Eye (tissue), 1 donor: Measurements from ENCODE around the gene SREK1IP1.

Experiments used
- DNase-seq: peaks from one replicate; pipeline ENCODE4 v3.0.0-alpha.2; 2015

Gene SREK1IP1

GRCh38 chr5:64768358-64769312, at the start of gene SREK1IP1, which contains the start of gene CWC27:
TSS of gene SREK1IP1 (minus strand) at chr5:64768691. CDS start at chr5:64768517, 174 bp downstream.
TSS of gene CWC27 (plus strand) at chr5:64768930. CDS start at chr5:64769147, 217 bp downstream.
- peak; percentile 96 for DNase-seq

GRCh38 chr5:64818245-64818644, 49.8 kb upstream of the SREK1IP1 start:
- DNase-seq: no peak

DNA sequence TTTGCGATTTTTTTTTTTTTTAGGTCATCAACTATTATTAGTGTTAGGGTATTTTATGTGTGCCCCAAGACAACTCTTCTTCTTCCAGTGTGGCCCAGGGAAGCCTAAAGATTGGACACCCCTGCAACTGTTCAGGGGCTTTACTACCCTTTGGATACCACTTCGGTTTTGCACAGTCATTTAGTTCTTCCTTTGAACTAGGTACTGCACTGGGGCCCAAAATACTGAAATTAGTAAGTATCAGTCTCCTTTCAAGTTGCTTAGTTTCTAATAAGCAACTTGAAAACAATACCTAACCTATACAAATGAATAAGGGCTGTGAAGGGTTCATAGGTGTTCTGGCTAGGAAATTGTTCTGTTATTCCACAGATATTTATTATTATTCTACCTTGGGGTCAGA, 45.6 kb upstream of the SREK1IP1 start:
- no peak for DNase-seq

DNA sequence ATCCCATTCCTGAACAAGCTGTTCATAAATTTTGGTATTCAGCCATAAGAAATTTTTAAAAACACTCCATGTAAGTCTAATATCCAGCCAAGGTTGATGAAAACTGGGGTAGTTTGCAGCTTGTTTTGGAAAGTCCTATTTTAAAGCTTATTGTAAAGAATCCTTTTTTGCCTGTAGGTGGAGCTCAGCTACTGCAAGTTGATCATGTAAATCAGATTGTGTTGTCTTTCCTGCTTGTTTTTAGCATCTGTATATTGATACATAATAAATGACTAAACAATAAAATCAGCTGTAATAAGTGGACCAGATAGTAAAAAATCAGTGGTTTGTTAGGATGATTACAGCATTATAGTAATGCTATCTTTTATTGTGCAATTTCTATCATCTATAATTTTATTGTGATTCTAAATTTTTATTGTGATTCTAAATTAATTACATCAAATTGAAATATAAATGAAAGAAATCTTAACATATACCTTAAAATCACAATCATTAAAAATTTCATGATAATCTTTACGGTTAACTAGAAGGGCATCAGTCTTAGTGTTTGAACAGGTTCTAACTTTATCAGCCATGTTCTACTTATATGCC, 42.7 kb upstream of the SREK1IP1 start:
- peak; percentile 78 for DNase-seq

DNA sequence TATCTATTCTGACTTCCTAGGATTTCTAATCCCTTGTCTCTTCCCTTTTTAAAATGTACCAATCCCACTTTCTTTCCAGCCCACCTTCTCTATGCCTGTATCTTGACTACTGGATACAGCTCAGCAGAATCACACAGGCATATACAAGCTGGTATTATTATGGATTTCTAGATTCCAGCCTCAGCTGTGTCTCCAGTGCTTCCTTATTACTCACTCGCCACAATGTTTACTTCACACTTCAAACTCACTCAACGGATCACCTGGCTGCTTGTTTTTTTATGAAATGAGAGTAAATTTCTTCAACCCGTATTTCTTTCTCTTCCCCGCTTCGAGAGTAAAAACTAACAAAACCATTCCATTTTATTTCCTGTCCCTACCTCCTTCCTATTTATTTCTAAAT, 39.0 kb upstream of the SREK1IP1 start:
- no peak for DNase-seq

- no peak for DNase-seq
These were observed 38.0 kb upstream of the SREK1IP1 start for GRCh38 chr5:64806537-64806936.

DNA sequence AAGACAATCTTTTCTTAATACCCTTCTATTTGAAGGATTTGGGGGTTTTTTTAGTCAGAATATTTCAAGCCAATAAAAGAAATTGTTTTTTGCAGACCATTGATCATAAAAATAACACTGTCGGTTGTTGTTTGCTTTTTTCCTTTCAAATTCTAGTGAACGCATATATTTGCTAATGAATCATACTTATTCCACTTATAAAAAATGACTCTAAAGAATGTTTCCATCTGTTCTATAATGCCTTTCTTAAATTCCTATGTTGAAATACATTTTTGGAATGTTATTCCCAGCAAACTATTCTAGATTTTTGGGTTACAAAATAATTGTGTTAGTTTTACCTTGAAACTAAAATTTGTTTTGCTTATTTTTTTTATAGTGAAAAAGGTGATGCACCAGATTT, 32.4 kb upstream of the SREK1IP1 start:
- no peak for DNase-seq

GRCh38 chr5:64796301-64796700, 27.8 kb upstream of the SREK1IP1 start:
- DNase-seq: no peak

GRCh38 chr5:64794053-64794770, 25.7 kb upstream of the SREK1IP1 start:
- DNase-seq: no peak

DNA sequence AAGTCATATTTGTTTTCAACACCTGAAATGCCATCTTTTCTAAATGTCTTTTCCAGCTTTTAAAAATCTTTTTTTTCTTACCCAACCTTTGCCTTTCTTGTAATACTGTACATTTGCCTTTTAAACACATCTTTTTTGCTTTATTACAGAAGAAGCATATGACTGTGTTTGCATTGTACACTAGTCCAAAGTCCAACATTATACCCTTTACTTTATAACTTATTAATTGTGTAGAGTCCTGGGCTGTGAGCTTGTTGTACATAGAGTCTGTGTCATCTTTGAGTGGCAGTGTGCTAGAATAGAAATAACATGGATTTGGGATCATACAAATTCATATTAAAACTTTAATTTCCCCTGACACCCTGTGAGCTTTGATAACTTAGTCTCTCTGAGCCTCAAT, 24.0 kb upstream of the SREK1IP1 start:
- no peak for DNase-seq

- no peak for DNase-seq
These were observed 21.7 kb upstream of the SREK1IP1 start for GRCh38 chr5:64790210-64790609.

DNA sequence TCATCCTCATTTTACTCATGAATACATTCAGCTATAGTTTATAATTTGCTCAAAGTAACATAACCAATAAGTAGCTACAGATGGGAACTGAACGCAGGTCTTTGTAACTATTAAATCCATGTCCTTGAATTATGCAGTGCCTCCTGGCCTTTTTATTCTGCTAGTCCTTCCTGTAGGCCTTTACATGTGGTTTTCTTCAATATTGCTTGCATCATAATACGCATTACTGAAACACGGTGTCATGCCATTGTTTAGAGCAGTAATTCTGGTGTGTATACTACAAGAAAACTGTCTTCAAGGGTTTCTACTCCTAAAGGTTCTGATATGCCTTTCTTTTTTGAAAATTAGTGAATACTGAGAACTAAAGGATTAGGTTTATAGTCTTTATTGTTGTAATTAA, 21.0 kb upstream of the SREK1IP1 start:
- no peak for DNase-seq

DNA sequence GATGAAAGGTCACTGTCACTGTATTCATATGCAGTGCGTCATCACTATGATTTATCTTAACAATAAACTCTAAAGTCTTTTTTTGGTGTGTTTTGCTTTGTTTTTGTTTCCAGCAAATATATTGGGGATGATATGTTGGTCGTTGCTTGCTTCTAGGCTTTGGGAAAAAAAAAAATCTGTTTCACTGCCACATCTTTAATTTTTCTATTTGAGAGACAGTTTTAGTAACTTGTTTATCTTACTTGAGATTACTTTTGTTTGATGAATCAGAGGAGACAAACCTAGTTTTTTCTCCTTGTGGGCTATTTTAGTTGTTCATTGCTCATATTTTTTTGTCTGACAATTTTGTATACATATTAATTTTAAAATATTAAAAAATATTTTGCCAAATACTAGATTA, 19.7 kb upstream of the SREK1IP1 start:
- DNase-seq: no peak

DNA sequence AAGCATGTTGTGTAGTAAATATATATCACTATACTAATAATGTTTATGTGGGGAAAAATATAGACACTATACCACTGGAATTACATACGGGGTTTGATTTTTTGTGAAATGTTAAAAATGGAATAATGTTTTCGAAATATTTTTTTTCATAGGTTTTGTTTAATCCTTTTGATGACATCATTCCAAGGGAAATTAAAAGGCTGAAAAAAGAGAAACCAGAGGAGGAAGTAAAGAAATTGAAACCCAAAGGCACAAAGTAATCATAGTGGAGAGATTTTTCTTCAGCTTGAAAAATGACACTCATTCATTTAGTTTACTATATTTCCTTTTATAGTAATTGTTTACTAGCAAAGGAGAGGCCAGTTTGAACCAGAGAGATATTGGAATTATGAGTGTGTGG, 17.9 kb upstream of the SREK1IP1 start:
- no peak for DNase-seq

GRCh38 chr5:64784451-64785025, 16.0 kb upstream of the SREK1IP1 start:
- DNase-seq: peak; percentile 93

DNA sequence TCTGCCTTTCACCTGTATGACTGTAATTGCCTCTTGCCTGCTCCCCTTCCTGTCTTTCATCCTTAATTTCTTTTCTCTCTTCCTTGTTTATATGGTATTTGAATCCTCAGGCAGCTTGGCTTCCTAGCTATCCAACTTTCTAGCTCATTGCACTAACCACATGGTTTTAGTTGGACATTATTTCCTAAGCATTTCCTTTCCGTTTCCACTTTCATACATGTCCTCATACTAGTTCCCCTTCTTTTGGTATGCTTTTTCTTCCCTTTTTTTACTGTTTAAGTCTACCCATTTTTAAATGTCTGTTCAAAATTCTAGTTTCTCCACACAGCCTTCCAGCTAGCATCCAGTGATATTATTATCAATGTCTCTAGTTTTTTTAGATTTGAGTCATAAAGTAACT, 6.8 kb upstream of the SREK1IP1 start:
- no peak for DNase-seq

DNA sequence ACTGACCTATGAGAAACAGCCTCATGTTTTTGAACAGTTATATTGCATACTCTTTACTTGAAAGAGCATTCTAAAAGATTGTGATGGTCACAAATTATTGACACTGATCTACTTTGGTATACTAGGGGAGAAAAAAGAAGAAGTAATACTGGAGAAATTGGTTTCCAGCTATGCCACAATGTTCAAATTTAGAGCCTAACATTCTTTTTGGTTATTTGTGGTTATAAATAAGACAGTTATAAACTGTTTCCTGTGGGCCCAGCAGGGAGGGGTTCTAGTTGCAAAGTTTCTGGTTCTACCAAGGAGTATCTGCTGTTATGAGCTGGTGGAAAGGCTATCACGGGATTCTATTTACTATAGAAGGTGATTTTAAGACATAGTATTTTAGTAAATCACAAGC, 5.0 kb upstream of the SREK1IP1 start:
- DNase-seq: no peak

- no peak for DNase-seq
These were observed 3.2 kb upstream of the SREK1IP1 start for GRCh38 chr5:64771736-64772135.

GRCh38 chr5:64769855-64770254, 1.4 kb upstream of the SREK1IP1 start:
- DNase-seq: no peak

- DNase-seq: no peak
These were observed 533 bp downstream of the SREK1IP1 start for GRCh38 chr5:64767959-64768357.

DNA sequence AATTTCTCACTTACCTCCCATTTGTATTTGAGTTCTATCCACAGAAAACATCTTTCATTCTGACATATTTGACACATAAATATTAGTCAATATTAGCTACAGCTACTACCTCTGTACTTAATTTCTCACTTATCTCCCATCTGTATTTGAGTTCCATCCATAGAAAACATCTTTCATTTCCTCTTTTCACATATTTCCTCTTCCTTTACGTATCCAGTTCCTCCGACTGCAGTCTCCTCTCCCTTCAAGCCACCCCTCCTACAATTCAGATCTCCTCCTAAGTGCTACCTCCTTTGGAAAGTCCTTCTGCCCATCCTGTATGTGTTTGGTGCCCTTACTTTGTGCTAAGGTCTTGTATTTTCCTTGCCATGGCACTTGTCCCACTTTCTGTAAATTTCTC, 1.6 kb downstream of the SREK1IP1 start:
- DNase-seq: no peak

- no peak for DNase-seq
These were observed 2.5 kb downstream of the SREK1IP1 start for GRCh38 chr5:64765804-64766504.
